Memory B cell (primary cell): ENCODE results near the gene ABCC1.
"Not testable (repeated sequence)": the region's sequence is repeated elsewhere in the genome, so short reads cannot be mapped to it uniquely, and the experiment has no call there.

Experiments used
- ATAC-seq: fragments of 150-1000 bp; cut with Tn5 transposase; 2 replicates; pipeline ENCODE4 v1.10.0; 2021; ENCODE audit warnings: low read depth, mild to moderate bottlenecking, moderate library complexity
- DNase-seq, 2 donors: peaks; one replicate each; pipeline ENCODE4 v3.0.0; 2022; ENCODE audit warnings: low spot score in 2 of 2
- H3K27ac Mint-ChIP-seq: one replicate; pipeline ENCODE4 v1.8.0; 2022; ENCODE audit warnings: mild to moderate bottlenecking, moderate library complexity, mixed read lengths
- H3K27me3 Mint-ChIP-seq: one replicate; pipeline ENCODE4 v1.8.0; 2022; ENCODE audit warnings: mixed read lengths
- H3K36me3 Mint-ChIP-seq: one replicate; pipeline ENCODE4 v1.8.0; 2022; ENCODE audit warnings: mild to moderate bottlenecking, mixed read lengths
- H3K4me1 Mint-ChIP-seq: one replicate; pipeline ENCODE4 v1.8.0; 2022; ENCODE audit warnings: mixed read lengths
- H3K4me3 Mint-ChIP-seq: one replicate; pipeline ENCODE4 v1.8.0; 2022; ENCODE audit warnings: mild to moderate bottlenecking, moderate library complexity, mixed read lengths
- H3K9me3 Mint-ChIP-seq: one replicate; pipeline ENCODE4 v1.8.0; 2022; ENCODE audit warnings: mixed read lengths

ABCC1 gene

GRCh38 chr16:15982194-15982915, 32.9 kb downstream of the ABCC1 start:
- H3K4me3 Mint-ChIP-seq, H3K27me3 Mint-ChIP-seq, H3K4me1 Mint-ChIP-seq, ATAC-seq, H3K27ac Mint-ChIP-seq, DNase-seq: not testable (repeated sequence)
- peaks cover 39% of the 10 kb centered on the region for H3K36me3 Mint-ChIP-seq
- H3K9me3 Mint-ChIP-seq = peaks cover 13% of the 10 kb centered on the region

DNA sequence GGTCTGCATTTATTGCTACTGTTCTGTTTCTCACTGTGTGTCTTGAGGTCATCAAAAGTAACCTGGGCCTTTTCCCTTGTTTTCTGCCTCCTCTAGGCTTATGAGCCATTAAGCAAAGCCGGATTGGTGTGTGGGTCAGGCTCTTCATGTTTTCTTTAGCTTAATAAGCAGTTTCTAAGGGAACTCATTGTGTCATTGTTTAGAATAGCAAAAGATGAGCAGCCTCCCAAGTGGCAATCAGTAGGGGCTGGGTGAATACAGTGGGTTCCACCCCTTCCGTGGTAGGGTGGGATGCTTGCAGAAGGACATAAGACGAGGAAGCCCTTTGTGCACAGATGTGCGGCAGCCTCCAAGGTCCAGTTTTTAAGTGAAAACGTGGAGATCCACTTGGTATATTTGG, 34.5 kb downstream of the ABCC1 start:
- DNase-seq = no peak
- H3K27me3 Mint-ChIP-seq = no peaks in the 10 kb centered on the region
- no peak overlapping the region for H3K27ac Mint-ChIP-seq
- H3K4me1 Mint-ChIP-seq = peaks cover 13% of the 10 kb centered on the region
- no peak for ATAC-seq
- peaks cover 11% of the 10 kb centered on the region for H3K9me3 Mint-ChIP-seq
- H3K36me3 Mint-ChIP-seq = peaks cover 27% of the 10 kb centered on the region
- H3K4me3 Mint-ChIP-seq = no peak overlapping the region

- no peak for ATAC-seq
- Mint-ChIP-seq H3K4me1 (peaks cover 16% of the 10 kb centered on the region), H3K9me3 (peaks cover 4% of the 10 kb centered on the region), H3K4me3 (no peak overlapping the region), H3K27ac (no peak overlapping the region), H3K36me3 (peaks cover 19% of the 10 kb centered on the region), H3K27me3 (no peaks in the 10 kb centered on the region)
- DNase-seq = no peak
Measured at GRCh38 chr16:15985144-15985543, 35.7 kb downstream of the ABCC1 start.

DNA sequence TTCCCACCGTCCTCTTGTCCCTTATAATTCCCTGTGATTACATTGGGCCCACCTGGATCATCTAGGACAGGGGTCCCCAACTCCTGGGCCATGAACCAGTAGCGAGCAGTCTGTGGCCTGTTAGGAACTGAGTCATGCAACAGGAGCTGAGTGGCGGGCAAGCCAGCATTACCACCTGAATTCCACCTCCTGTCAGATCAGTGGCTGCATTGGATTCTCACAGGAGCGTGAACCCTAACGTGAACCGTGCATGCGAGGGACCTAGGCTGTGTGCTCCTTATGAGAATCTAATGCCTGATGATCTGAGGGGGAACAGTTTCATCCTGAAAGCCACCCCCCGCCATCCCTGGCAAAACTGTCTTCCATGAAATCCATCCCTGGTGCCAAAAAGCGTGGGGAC, 36.8 kb downstream of the ABCC1 start:
- H3K36me3 Mint-ChIP-seq = peaks cover 11% of the 10 kb centered on the region
- no peak for DNase-seq
- H3K4me3 Mint-ChIP-seq = no peak overlapping the region
- H3K27ac Mint-ChIP-seq = peak overlapping the region; percentile 78
- no peaks in the 10 kb centered on the region for H3K27me3 Mint-ChIP-seq
- peaks cover 22% of the 10 kb centered on the region for H3K4me1 Mint-ChIP-seq
- no peak for ATAC-seq
- H3K9me3 Mint-ChIP-seq = no peaks in the 10 kb centered on the region

DNA sequence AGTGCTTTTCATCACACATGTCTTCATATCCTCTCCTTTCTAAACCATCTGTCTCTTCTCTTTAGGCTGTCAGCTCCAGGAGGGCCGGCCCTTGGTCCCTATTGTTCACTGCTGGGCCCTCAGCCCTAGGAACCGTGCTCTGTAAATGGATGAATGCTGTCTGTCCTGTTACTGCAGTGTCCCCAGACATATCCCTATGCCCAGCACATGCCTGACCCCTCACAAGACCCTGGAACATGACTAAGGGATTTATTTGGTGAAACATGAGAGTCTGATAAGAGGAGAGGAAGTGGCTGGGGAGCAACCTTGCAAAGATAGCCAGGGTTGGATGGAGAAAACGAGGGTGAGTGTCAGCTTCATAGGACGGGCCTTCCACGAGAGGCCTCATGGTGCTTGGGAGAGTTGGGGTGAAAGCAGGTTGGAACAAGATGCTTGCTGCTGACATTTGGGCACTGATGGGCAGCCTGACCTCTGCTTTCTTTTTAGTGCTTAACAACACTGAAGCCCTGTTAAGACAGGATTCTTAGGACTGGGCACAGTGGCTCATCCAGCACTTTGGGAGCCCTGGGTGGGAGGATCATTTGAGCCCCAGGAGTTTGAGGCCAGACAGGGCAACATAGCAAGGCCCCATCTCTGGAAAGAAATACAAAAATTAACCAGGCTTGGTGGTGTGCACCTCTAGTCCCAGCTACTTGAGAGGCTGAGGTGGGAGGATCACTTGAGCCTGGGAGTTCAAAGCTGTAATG, 39.0 kb downstream of the ABCC1 start:
- Mint-ChIP-seq H3K27ac (peak overlapping the region; percentile 78), H3K4me1 (peaks cover 35% of the 10 kb centered on the region), H3K4me3 (no peak overlapping the region), H3K9me3 (no peaks in the 10 kb centered on the region), H3K27me3 (no peaks in the 10 kb centered on the region), H3K36me3 (peaks cover 11% of the 10 kb centered on the region)
- no peak for DNase-seq
- ATAC-seq = no peak

- peak; percentile 76 for ATAC-seq
- Mint-ChIP-seq H3K4me3 (peak overlapping the region; percentile 18), H3K36me3 (peaks cover 11% of the 10 kb centered on the region), H3K27ac (no peak overlapping the region), H3K27me3 (no peaks in the 10 kb centered on the region), H3K4me1 (peaks cover 44% of the 10 kb centered on the region), H3K9me3 (no peaks in the 10 kb centered on the region)
- no peak for DNase-seq
Measured at GRCh38 chr16:15990902-15991301, 41.5 kb downstream of the ABCC1 start.

GRCh38 chr16:15993128-15993527, 43.7 kb downstream of the ABCC1 start:
- no peak overlapping the region for H3K4me3 Mint-ChIP-seq
- ATAC-seq (no peak), DNase-seq (no peak)
- peaks cover 40% of the 10 kb centered on the region for H3K4me1 Mint-ChIP-seq
- no peaks in the 10 kb centered on the region for H3K27me3 Mint-ChIP-seq
- H3K27ac Mint-ChIP-seq = peak overlapping the region; percentile 78
- no peaks in the 10 kb centered on the region for H3K9me3 Mint-ChIP-seq
- peaks cover 11% of the 10 kb centered on the region for H3K36me3 Mint-ChIP-seq

GRCh38 chr16:15993541-15993940, 44.1 kb downstream of the ABCC1 start:
- peaks cover 39% of the 10 kb centered on the region for H3K4me1 Mint-ChIP-seq
- DNase-seq = no peak
- no peaks in the 10 kb centered on the region for H3K27me3 Mint-ChIP-seq
- H3K27ac Mint-ChIP-seq = peak overlapping the region; percentile 78
- H3K36me3 Mint-ChIP-seq = peaks cover 11% of the 10 kb centered on the region
- H3K9me3 Mint-ChIP-seq = no peaks in the 10 kb centered on the region
- no peak overlapping the region for H3K4me3 Mint-ChIP-seq
- no peak for ATAC-seq

- H3K36me3 Mint-ChIP-seq = peaks cover 11% of the 10 kb centered on the region
- DNase-seq = no peak
- peaks cover 41% of the 10 kb centered on the region for H3K4me1 Mint-ChIP-seq
- no peaks in the 10 kb centered on the region for H3K27me3 Mint-ChIP-seq
- H3K9me3 Mint-ChIP-seq = no peaks in the 10 kb centered on the region
- ATAC-seq = no peak
- peak overlapping the region; percentile 78 for H3K27ac Mint-ChIP-seq
- H3K4me3 Mint-ChIP-seq = no peak overlapping the region
Measured at GRCh38 chr16:15993946-15994665, 44.7 kb downstream of the ABCC1 start.

- Mint-ChIP-seq H3K27me3 (no peaks in the 10 kb centered on the region), H3K4me1 (peaks cover 37% of the 10 kb centered on the region), H3K9me3 (no peaks in the 10 kb centered on the region), H3K27ac (peak overlapping the region; percentile 45), H3K4me3 (no peak overlapping the region), H3K36me3 (peaks cover 11% of the 10 kb centered on the region)
- no peak for DNase-seq
- ATAC-seq = no peak
Measured at GRCh38 chr16:15996432-15997109, 47.2 kb downstream of the ABCC1 start.

DNA sequence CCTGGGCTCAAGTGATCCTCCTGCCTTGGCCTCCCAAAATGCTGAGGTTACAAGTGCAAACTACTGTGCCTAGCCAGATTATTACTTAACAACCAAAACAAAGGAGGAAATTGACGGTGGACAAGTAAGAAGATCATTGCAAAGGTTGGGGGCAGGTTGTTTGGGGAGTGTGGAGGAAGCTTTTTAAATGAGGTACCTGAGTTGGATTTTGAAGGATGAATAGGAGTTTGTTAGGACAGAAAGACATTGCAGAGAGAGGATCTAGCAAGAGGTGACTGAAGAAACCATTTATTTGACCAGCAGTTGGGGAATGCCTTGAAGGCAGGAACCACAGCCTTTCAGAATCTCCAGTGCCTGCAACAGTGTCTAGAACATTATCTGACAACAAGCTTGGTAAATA, 51.3 kb downstream of the ABCC1 start:
- Mint-ChIP-seq H3K36me3 (peaks cover 3% of the 10 kb centered on the region), H3K27ac (no peak overlapping the region), H3K27me3 (no peaks in the 10 kb centered on the region), H3K4me3 (no peak overlapping the region), H3K4me1 (peaks cover 26% of the 10 kb centered on the region), H3K9me3 (peaks cover 2% of the 10 kb centered on the region)
- no peak for ATAC-seq
- DNase-seq = no peak

GRCh38 chr16:16001596-16002255, 52.3 kb downstream of the ABCC1 start:
- Mint-ChIP-seq H3K9me3 (peaks cover 2% of the 10 kb centered on the region), H3K27me3 (no peaks in the 10 kb centered on the region), H3K27ac (no peak overlapping the region), H3K4me3 (no peak overlapping the region), H3K4me1 (peaks cover 25% of the 10 kb centered on the region), H3K36me3 (peaks cover 4% of the 10 kb centered on the region)
- DNase-seq (no peak), ATAC-seq (no peak)

DNA sequence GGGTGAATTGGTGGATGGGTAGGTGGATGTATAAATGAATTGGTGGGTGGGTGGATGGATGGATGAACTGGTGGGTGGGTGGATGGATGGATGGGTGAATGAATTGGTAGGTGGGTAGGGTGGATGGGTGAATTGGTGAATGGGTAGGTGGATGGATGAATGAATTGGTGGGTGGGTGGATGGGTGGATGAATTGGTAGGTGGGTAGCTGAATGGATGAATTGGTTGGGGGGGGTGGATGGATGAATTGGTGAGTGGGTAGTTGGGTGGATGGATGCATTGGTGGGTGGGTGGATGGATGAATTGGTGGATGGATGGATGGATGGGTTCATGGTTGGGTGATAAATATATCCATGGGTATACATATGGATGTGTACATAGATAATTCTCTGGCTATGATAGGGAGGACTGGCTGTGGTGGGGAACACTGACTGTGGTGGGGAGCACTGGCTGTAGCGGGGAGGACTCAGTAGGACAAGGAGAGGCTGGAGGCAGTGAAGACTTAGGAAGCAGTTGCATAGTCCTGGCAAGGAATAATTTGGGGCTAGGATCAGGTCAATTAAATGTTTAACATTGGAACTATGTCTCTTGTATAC, 54.4 kb downstream of the ABCC1 start:
- Mint-ChIP-seq H3K36me3 (peaks cover 8% of the 10 kb centered on the region), H3K9me3 (peaks cover 3% of the 10 kb centered on the region), H3K27me3 (no peaks in the 10 kb centered on the region), H3K4me1 (peaks cover 33% of the 10 kb centered on the region), H3K4me3 (no peak overlapping the region), H3K27ac (peak overlapping the region; percentile 8)
- DNase-seq = no peak
- ATAC-seq = no peak
